Liver (tissue), 9 donors: ENCODE results near the gene PRND. TPM values are rescaled to one million over a fixed set of nuclear protein-coding genes. Genes with fewer than 3 reads are reported as not detected.

Experiments
- DNase-seq: peaks from one replicate; pipeline ENCODE4 v3.0.0-alpha.2; 2017; ENCODE audit warnings: low spot score
- H3K27ac ChIP-seq, 2 donors: one replicate each; pipeline ENCODE4 v1.7.0; 2013; ENCODE audit warnings: inconsistent platforms in 2 of 2, low read length in 2 of 2, control low read depth in 1 of 2, low read depth in 1 of 2, mild to moderate bottlenecking in 1 of 2
- H3K27me3 ChIP-seq, 4 donors: one replicate each; pipeline versions ENCODE4 v1.6.1 to v1.7.0; 2013; ENCODE audit warnings: low read length in 3 of 4, inconsistent platforms in 1 of 4, mild to moderate bottlenecking in 1 of 4, moderate library complexity in 1 of 4; ENCODE audit not compliant: control insufficient read depth in 4 of 4, insufficient read depth in 4 of 4
- H3K36me3 ChIP-seq, 4 donors: one replicate each; pipeline versions ENCODE4 v1.6.1 to v1.7.0; 2013; ENCODE audit warnings: low read length in 3 of 4, mild to moderate bottlenecking in 3 of 4, low read depth in 1 of 4, moderate library complexity in 1 of 4; ENCODE audit not compliant: control insufficient read depth in 4 of 4, insufficient read depth in 3 of 4
- H3K4me1 ChIP-seq, 4 donors: one replicate each; pipeline versions ENCODE4 v1.6.1 to v1.7.0; 2013; ENCODE audit warnings: low read length in 3 of 4, mild to moderate bottlenecking in 3 of 4, moderate library complexity in 1 of 4; ENCODE audit not compliant: control insufficient read depth in 4 of 4, insufficient read depth in 4 of 4
- H3K4me3 ChIP-seq, 3 donors: one replicate each; pipeline versions ENCODE4 v1.6.1 to v1.7.0; 2013; ENCODE audit warnings: low read length in 3 of 3, control low read depth in 1 of 3, low read depth in 1 of 3, mild to moderate bottlenecking in 1 of 3
- H3K9ac ChIP-seq, 2 donors: one replicate each; pipeline ENCODE4 v1.7.0; 2013; ENCODE audit warnings: low read length in 2 of 2, mild to moderate bottlenecking in 2 of 2, moderate library complexity in 2 of 2, control low read depth in 1 of 2, low read depth in 1 of 2
- H3K9me3 ChIP-seq, 4 donors: one replicate each; pipeline versions ENCODE4 v1.6.1 to v1.7.0; 2013; ENCODE audit warnings: low read length in 3 of 4; ENCODE audit not compliant: control insufficient read depth in 4 of 4
- ATF3 ChIP-seq: IDR thresholded peaks from 2 replicates; pipeline ENCODE4 v1.6.1; 2016; ENCODE audit warnings: antibody characterized with exemption
- EGR1 ChIP-seq, 2 donors: IDR thresholded peaks; 2 replicates each; pipeline ENCODE4 v1.6.1; 2016 to 2018; ENCODE audit warnings: antibody characterized with exemption in 2 of 2, low read depth in 2 of 2
- FOXA1 ChIP-seq: IDR thresholded peaks from 2 replicates; pipeline ENCODE4 v1.6.1; 2016; ENCODE audit warnings: antibody characterized with exemption
- FOXA2 ChIP-seq: IDR thresholded peaks from 2 replicates; pipeline ENCODE4 v1.6.1; 2016; ENCODE audit warnings: antibody characterized with exemption
- GABPA ChIP-seq, 2 donors: IDR thresholded peaks in 1 of 2; conservative IDR thresholded peaks in 1 of 2; 2 replicates each; pipeline ENCODE4 v1.6.1; 2016; ENCODE audit warnings: antibody characterized with exemption in 2 of 2, mild to moderate bottlenecking in 1 of 2, moderate library complexity in 1 of 2
- HNF4A ChIP-seq, 2 donors: conservative IDR thresholded peaks; 2 replicates each; pipeline ENCODE4 v1.6.1; 2016; ENCODE audit warnings: antibody characterized with exemption in 2 of 2, mild to moderate bottlenecking in 2 of 2
- HNF4G ChIP-seq: IDR thresholded peaks from 2 replicates; pipeline ENCODE4 v1.6.1; 2016; ENCODE audit warnings: antibody characterized with exemption
- MAX ChIP-seq: IDR thresholded peaks from 2 replicates; pipeline ENCODE4 v1.6.1; 2016; ENCODE audit warnings: antibody characterized with exemption
- NR2F2 ChIP-seq: IDR thresholded peaks from 2 replicates; pipeline ENCODE4 v1.6.1; 2016; ENCODE audit warnings: antibody characterized with exemption
- RAD21 ChIP-seq, 2 donors: IDR thresholded peaks; 2 replicates each; pipeline ENCODE4 v1.6.1; 2016; ENCODE audit warnings: antibody characterized with exemption in 2 of 2, mild to moderate bottlenecking in 2 of 2
- REST ChIP-seq: IDR thresholded peaks from 2 replicates; pipeline ENCODE4 v1.6.1; 2016; ENCODE audit warnings: antibody characterized with exemption, mild to moderate bottlenecking
- RXRA ChIP-seq, 2 donors: IDR thresholded peaks; 2 replicates each; pipeline ENCODE4 v1.6.1; 2017 to 2018; ENCODE audit warnings: antibody characterized with exemption in 2 of 2, mild to moderate bottlenecking in 1 of 2
- SP1 ChIP-seq: IDR thresholded peaks from 2 replicates; pipeline ENCODE4 v1.6.1; 2018; ENCODE audit warnings: antibody characterized with exemption, mild to moderate bottlenecking
- TAF1 ChIP-seq: conservative IDR thresholded peaks from 2 replicates; pipeline ENCODE4 v1.6.1; 2016; ENCODE audit warnings: antibody characterized with exemption, mild to moderate bottlenecking
- YY1 ChIP-seq: IDR thresholded peaks from 2 replicates; pipeline ENCODE4 v1.6.1; 2016; ENCODE audit warnings: antibody characterized with exemption, mild to moderate bottlenecking
- ZBTB33 ChIP-seq: IDR thresholded peaks from 2 replicates; pipeline ENCODE4 v1.6.1; 2016; ENCODE audit warnings: antibody characterized with exemption
- WGBS: extraction: QIAGEN DNeasy Blood & Tissue Kit; methylation state at CpG from one replicate; pipeline ENCODE4 v1.1.7; 2013; 5-methylcytosine and 5-hydroxymethylcytosine counted together
- polyA plus RNA-seq, 2 donors: library from polyadenylated mRNA; stranded (reverse) in 1 of 2; unstranded in 1 of 2; fragments of 200-250 nt in 1 of 2; fragments of >200 nt in 1 of 2; fragmentation: Nextera tagmentation in 1 of 2; extraction: Ambion mirVana in 1 of 2; gene quantifications; one replicate each; pipeline versions ENCODE4 v1.2.1 to v1.2.3, GENCODE V29; 2013 to 2015
- total RNA-seq, 2 donors: library from RNA; depleted of rRNA; stranded (reverse); fragments of >200 nt; gene quantifications; one replicate each; pipeline ENCODE4 v1.2.3, GENCODE V29; 2014
- TF ChIP-seq, protein P1 (sequence below): fragments of 150-350 bp; IDR thresholded peaks from 2 replicates; pipeline ENCODE4 v1.5.1; 2017; ENCODE audit warnings: improper control_type of control experiment, low read depth, low read length; ENCODE audit not compliant: missing input control
- donor health status: healthy.
- donor health status: healthy.
- donor health status: healthy.
- donor health status: healthy.
- donor health status: healthy.

PRND gene
- total and polyA plus RNA-seq, 4 donors: 0.23 TPM; not detected in 3

DNA sequence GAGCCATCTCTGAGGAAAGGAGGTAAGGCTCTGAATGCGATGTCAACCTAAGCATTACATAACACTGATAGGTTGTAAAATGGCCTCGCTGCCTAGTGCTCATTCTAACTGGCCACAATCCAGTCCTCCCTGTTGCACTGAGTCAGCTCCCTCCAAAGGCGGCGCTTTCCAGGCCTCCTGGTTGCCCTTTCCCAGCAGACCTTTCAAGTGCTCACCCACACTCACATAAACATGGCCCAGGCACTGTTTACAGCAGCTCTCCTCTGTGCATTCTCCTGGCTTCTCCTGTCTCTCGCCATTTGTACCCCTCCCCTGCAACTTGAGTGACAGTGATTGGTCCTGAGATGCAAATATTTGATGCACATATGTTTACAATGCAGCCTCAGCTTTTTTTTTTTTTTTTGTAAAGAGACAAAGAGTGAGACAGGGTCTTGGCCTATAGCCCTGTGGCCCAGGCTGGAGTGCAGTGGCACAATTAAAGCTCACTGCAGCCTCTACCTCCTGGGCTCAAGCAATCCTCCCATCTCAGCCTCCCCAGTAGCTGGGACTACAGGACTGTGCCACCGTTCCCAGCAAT is 36.8 kb upstream of the PRND start:
- Histone ChIP-seq H3K9ac (no peak overlapping the region), H3K9me3 (no peaks in the 10 kb centered on the region), H3K4me3 (no peak overlapping the region), H3K4me1 (peaks cover 0 to 10% (median 2%) of the 10 kb centered on the region in 4 donors), H3K36me3 (no peaks in the 10 kb centered on the region), H3K27ac (no peak overlapping the region), H3K27me3 (no peaks in the 10 kb centered on the region)
- TF ChIP-seq ZBTB33 (no peak), FOXA1 (no peak), MAX (no peak), ATF3 (no peak), RAD21 (IDR thresholded peaks at IDR 0.05) (no peak), NR2F2 (no peak), FOXA2 (no peak), HNF4G (no peak), EGR1 (IDR thresholded peaks at IDR 0.05; ENCODE audit: low read depth in 2 of 2) (no peak), HNF4A (conservative IDR thresholded peaks at IDR 0.05) (no peak), YY1 (no peak), TAF1 (no peak), RXRA (IDR thresholded peaks at IDR 0.05) (no peak), GABPA (IDR thresholded peaks at IDR 0.05 in 1 of 2, conservative IDR thresholded peaks at IDR 0.05 in 1 of 2) (no peak), SP1 (no peak), REST (no peak)
- TF ChIP-seq, protein P1, sequence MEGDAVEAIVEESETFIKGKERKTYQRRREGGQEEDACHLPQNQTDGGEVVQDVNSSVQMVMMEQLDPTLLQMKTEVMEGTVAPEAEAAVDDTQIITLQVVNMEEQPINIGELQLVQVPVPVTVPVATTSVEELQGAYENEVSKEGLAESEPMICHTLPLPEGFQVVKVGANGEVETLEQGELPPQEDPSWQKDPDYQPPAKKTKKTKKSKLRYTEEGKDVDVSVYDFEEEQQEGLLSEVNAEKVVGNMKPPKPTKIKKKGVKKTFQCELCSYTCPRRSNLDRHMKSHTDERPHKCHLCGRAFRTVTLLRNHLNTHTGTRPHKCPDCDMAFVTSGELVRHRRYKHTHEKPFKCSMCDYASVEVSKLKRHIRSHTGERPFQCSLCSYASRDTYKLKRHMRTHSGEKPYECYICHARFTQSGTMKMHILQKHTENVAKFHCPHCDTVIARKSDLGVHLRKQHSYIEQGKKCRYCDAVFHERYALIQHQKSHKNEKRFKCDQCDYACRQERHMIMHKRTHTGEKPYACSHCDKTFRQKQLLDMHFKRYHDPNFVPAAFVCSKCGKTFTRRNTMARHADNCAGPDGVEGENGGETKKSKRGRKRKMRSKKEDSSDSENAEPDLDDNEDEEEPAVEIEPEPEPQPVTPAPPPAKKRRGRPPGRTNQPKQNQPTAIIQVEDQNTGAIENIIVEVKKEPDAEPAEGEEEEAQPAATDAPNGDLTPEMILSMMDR: no peak
- 94% methylated on average over 6 of the region's 6 CpGs for WGBS
- no peak for DNase-seq
